Measurements from ENCODE around the gene TULP4. TPM values are rescaled to one million over a fixed set of nuclear protein-coding genes. Genes with fewer than 3 reads are reported as not detected.

TULP4 gene
- total and polyA plus RNA-seq, 8 donors = 1.7 to 237 (median 54.3) TPM

DNA sequence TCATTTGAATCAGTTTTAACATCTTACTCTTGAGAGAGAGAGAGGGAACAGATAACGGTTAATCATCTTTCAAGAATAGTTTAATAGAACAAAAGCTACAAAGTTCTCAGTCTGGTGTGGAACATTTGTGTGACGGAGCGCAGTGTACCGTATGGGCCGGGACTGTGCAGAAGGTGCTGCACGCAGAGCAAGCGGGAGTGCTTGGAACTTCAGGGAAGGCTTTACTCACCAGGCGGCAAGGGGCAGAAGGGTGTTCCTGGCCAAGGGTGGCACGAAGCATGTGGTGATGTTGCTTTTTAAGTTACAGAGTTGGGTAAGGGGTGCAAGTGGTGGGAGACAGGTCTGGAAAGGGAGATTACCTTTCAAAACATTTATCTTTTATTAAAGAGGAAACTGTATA is 95.7 kb downstream of the TULP4 start:
- no peaks in the 10 kb centered on the region for H3K27me3 ChIP-seq
- TF ChIP-seq POLR2AphosphoS5 (IDR thresholded peaks at IDR 0.05) = no peak
- no peak for TF ChIP-seq POLR2A (IDR thresholded peaks at IDR 0.05)
- TF ChIP-seq EP300 (IDR thresholded peaks at IDR 0.05) = no peak
- TF ChIP-seq, protein P1, sequence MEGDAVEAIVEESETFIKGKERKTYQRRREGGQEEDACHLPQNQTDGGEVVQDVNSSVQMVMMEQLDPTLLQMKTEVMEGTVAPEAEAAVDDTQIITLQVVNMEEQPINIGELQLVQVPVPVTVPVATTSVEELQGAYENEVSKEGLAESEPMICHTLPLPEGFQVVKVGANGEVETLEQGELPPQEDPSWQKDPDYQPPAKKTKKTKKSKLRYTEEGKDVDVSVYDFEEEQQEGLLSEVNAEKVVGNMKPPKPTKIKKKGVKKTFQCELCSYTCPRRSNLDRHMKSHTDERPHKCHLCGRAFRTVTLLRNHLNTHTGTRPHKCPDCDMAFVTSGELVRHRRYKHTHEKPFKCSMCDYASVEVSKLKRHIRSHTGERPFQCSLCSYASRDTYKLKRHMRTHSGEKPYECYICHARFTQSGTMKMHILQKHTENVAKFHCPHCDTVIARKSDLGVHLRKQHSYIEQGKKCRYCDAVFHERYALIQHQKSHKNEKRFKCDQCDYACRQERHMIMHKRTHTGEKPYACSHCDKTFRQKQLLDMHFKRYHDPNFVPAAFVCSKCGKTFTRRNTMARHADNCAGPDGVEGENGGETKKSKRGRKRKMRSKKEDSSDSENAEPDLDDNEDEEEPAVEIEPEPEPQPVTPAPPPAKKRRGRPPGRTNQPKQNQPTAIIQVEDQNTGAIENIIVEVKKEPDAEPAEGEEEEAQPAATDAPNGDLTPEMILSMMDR (IDR thresholded peaks at IDR 0.05) = no peak
- H3K27ac ChIP-seq = no peak overlapping the region
- H3K4me1 ChIP-seq = peaks cover 3 to 21% (median 13%) of the 10 kb centered on the region in 4 donors
- WGBS, 5 donors = 95 to 99% (median 97%) methylated on average over 9 of the region's 9 CpGs
- DNase-seq = no peak
- H3K36me3 ChIP-seq = peaks cover 0 to 3% (median 1%) of the 10 kb centered on the region in 4 donors
- H3K4me3 ChIP-seq = no peak overlapping the region
- intact Hi-C loops (cut with DNase I; ENCODE audit: low total_unique reads) = no loop called here
- no peaks in the 10 kb centered on the region for H3K9me3 ChIP-seq

GRCh38 chr6:158408552-158409130 is 96.4 kb downstream of the TULP4 start:
- TF ChIP-seq, protein P1 (IDR thresholded peaks at IDR 0.05) = no peak
- TF ChIP-seq POLR2AphosphoS5 (IDR thresholded peaks at IDR 0.05) (no peak), POLR2A (IDR thresholded peaks at IDR 0.05) (no peak), EP300 (IDR thresholded peaks at IDR 0.05) (no peak)

GRCh38 chr6:158409451-158409850 is 97.2 kb downstream of the TULP4 start:
- H3K4me3 ChIP-seq = no peak overlapping the region
- H3K9me3 ChIP-seq = no peaks in the 10 kb centered on the region
- peaks cover 3 to 21% (median 13%) of the 10 kb centered on the region in 4 donors for H3K4me1 ChIP-seq
- H3K27ac ChIP-seq = peak overlapping the region in 4 of 5 donors; percentile 3 to 45 (median 36)
- DNase-seq = peak in 1 of 2 donors; percentile 51
- no peaks in the 10 kb centered on the region for H3K27me3 ChIP-seq
- no peak for TF ChIP-seq POLR2A (IDR thresholded peaks at IDR 0.05)
- peak in 1 of 3 donors; percentile 37 for TF ChIP-seq POLR2AphosphoS5 (IDR thresholded peaks at IDR 0.05)
- TF ChIP-seq, protein P1 (IDR thresholded peaks at IDR 0.05) = no peak
- 51 to 66% (median 56%) methylated on average over 3 of the region's 3 CpGs for WGBS, 5 donors
- H3K36me3 ChIP-seq = peaks cover 0 to 18% (median 12%) of the 10 kb centered on the region in 4 donors
- intact Hi-C loops (cut with DNase I; ENCODE audit: low total_unique reads) = no loop called here

More at GRCh38 chr6:158408552-158409130, 96.4 kb downstream of the TULP4 start:
- Histone ChIP-seq H3K36me3 (peaks cover 0 to 10% (median 7%) of the 10 kb centered on the region in 4 donors), H3K4me3 (no peak overlapping the region), H3K4me1 (peaks cover 3 to 21% (median 13%) of the 10 kb centered on the region in 4 donors), H3K9me3 (no peaks in the 10 kb centered on the region), H3K27ac (peak overlapping the region in 2 of 5 donors; percentile 3 to 45), H3K27me3 (no peaks in the 10 kb centered on the region)
- intact Hi-C loops (cut with DNase I; ENCODE audit: low total_unique reads) = no loop called here
- DNase-seq = peak in 1 of 2 donors; percentile 66
- 49 to 67% (median 60%) methylated on average over 9 of the region's 9 CpGs for WGBS, 5 donors

- no peak overlapping the region for H3K4me3 ChIP-seq
- intact Hi-C loops (cut with DNase I; ENCODE audit: low total_unique reads) = no loop called here
- 79 to 96% (median 83%) methylated on average over 8 of the region's 8 CpGs for WGBS, 5 donors
- DNase-seq = no peak
- H3K36me3 ChIP-seq = peaks cover 0 to 21% (median 14%) of the 10 kb centered on the region in 4 donors
- H3K4me1 ChIP-seq = peaks cover 3 to 21% (median 13%) of the 10 kb centered on the region in 4 donors
- TF ChIP-seq EP300 (IDR thresholded peaks at IDR 0.05) (no peak), POLR2AphosphoS5 (IDR thresholded peaks at IDR 0.05) (no peak), POLR2A (IDR thresholded peaks at IDR 0.05) (no peak)
- TF ChIP-seq, protein P1 (IDR thresholded peaks at IDR 0.05) = no peak
- H3K9me3 ChIP-seq = no peaks in the 10 kb centered on the region
- no peak overlapping the region for H3K27ac ChIP-seq
- H3K27me3 ChIP-seq = no peaks in the 10 kb centered on the region
These were observed 98.5 kb downstream of the TULP4 start for GRCh38 chr6:158410784-158411183.
